Ovary (tissue), 9 donors: ENCODE data around the gene MCTP1. TPM values are rescaled to one million over a fixed set of nuclear protein-coding genes. Genes with fewer than 3 reads are reported as not detected.
"Not testable (repeated sequence)": the region's sequence is repeated elsewhere in the genome, so short reads cannot be mapped to it uniquely, and the experiment has no call there.

Source experiments
- DNase-seq, 5 donors: peaks; one replicate each; pipeline ENCODE4 v3.0.0-alpha.2; 2019 to 2020
- H3K27ac ChIP-seq, 2 donors: fragments of 200-600 bp; one replicate each; pipeline versions ENCODE4 v1.5.1 to v1.8.0; 2019 to 2022
- H3K27me3 ChIP-seq: fragments of 200-600 bp; one replicate; pipeline ENCODE4 v1.8.0; 2022
- H3K36me3 ChIP-seq: fragments of 200-600 bp; sonication (generic); one replicate; pipeline ENCODE4 v1.5.1; 2019
- H3K4me1 ChIP-seq: one replicate; pipeline ENCODE4 v1.8.1; 2013; ENCODE audit warnings: mild to moderate bottlenecking, moderate library complexity; ENCODE audit not compliant: insufficient read depth
- H3K4me3 ChIP-seq: fragments of 200-600 bp; sonication (generic); one replicate; pipeline ENCODE4 v1.5.1; 2017
- H3K9me3 ChIP-seq, 2 donors: fragments of 200-600 bp in 1 of 2; sonication (generic) in 1 of 2; one replicate each; pipeline versions ENCODE4 v1.5.1 to v1.8.1; 2013 to 2019; ENCODE audit warnings: mild to moderate bottlenecking in 1 of 2, moderate library complexity in 1 of 2
- EP300 ChIP-seq: sonication (generic); formaldehyde crosslinking; IDR thresholded peaks from one replicate; pipeline ENCODE4 v1.6.1; 2017; ENCODE audit warnings: antibody characterized with exemption
- POLR2A ChIP-seq: fragments of 450-650 bp; IDR thresholded peaks from one replicate; pipeline ENCODE4 v1.6.1; 2017; ENCODE audit warnings: antibody characterized with exemption, mild to moderate bottlenecking, moderate library complexity
- WGBS, 3 donors: extraction: QIAGEN DNeasy Blood & Tissue Kit in 1 of 3; methylation state at CpG; one replicate each; pipeline versions ENCODE4 v1.1.5 to v1.1.7; 2013 to 2017; 5-methylcytosine and 5-hydroxymethylcytosine counted together
- intact Hi-C, 4 donors: fragments of 100-400 bp; cut with DNase I; formaldehyde crosslinking; loops; one replicate each; pipeline versions ENCODE4 v1.11.0 to v1.15.1; 2022 to 2023
- polyA plus RNA-seq, 2 donors: library from polyadenylated mRNA; stranded (reverse); fragments of 200-250 nt in 1 of 2; fragments of 350-450 nt in 1 of 2; fragmentation: Illumina TruSeq in 1 of 2; extraction: RNeasy Lipid Tissue Mini Kit (QIAGEN cat#74804) in 1 of 2; gene quantifications; one replicate each; pipeline ENCODE4 v1.2.3, GENCODE V29; 2013 to 2014
- total RNA-seq, 7 donors: library from RNA; depleted of rRNA in 2 of 7; stranded (reverse); fragments of >200 nt in 2 of 7; fragmentation: NEBNext Ultra II Directional in 3 of 7; extraction: Animal tissue kit (Norgen Biotek cat#: 25700) in 3 of 7; gene quantifications; one replicate each; pipeline versions ENCODE4 v1.1.0 to v1.2.4, GENCODE V29; 2016 to 2023
- TF ChIP-seq, protein P1 (sequence below), 3 donors: fragments of 450-650 bp in 2 of 3; fragments of 200-600 bp in 1 of 3; IDR thresholded peaks; one replicate each; pipeline versions ENCODE4 v1.5.1 to v1.8.0; 2016 to 2022; ENCODE audit warnings: antibody characterized with exemption in 3 of 3, mild to moderate bottlenecking in 1 of 3
- donor health status: DM: no; HTN: no; CAD: no; lungs with moderate emphysema.
- donor health status: DM: no; HTN: no; CAD: no.
- donor health status: Bipolar disorder and iron deficiency.
- donor health status: DM: yes; HTN: yes; CAD: no.
- donor health status: DM: no; HTN: no; CAD: no.
- donor health status: DM: yes; HTN: yes; CAD: no.

MCTP1 gene
- total and polyA plus RNA-seq, 9 donors, result 1.7 to 11.4 (median 5.0) TPM

DNA sequence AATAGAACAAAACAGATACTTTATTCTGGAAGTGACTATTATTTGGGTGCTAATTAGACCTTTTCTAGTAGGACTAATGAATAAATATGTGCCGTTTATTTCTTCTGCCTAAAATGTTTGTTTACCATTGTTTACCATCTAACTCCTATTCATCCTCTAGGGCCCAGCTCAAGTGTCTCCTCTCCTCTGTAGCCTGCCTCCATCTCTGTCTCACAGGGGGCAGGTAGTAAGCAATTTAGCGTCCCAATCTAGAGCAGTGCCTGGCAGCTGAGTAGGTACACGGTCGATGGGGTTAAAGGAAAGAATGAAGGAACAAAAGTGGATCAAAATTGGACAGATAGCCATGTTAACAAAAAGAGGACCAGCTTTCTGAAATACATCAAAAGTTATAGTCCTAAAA, 435.6 kb downstream of the MCTP1 start:
- H3K27me3 ChIP-seq, result no peaks in the 10 kb centered on the region
- no peaks in the 10 kb centered on the region for H3K9me3 ChIP-seq
- no peaks in the 10 kb centered on the region for H3K36me3 ChIP-seq
- no peak for DNase-seq
- TF ChIP-seq, protein P1, sequence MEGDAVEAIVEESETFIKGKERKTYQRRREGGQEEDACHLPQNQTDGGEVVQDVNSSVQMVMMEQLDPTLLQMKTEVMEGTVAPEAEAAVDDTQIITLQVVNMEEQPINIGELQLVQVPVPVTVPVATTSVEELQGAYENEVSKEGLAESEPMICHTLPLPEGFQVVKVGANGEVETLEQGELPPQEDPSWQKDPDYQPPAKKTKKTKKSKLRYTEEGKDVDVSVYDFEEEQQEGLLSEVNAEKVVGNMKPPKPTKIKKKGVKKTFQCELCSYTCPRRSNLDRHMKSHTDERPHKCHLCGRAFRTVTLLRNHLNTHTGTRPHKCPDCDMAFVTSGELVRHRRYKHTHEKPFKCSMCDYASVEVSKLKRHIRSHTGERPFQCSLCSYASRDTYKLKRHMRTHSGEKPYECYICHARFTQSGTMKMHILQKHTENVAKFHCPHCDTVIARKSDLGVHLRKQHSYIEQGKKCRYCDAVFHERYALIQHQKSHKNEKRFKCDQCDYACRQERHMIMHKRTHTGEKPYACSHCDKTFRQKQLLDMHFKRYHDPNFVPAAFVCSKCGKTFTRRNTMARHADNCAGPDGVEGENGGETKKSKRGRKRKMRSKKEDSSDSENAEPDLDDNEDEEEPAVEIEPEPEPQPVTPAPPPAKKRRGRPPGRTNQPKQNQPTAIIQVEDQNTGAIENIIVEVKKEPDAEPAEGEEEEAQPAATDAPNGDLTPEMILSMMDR (IDR thresholded peaks at IDR 0.05), result no peak
- TF ChIP-seq POLR2A, result no peak
- no peak for TF ChIP-seq EP300
- no peaks in the 10 kb centered on the region for H3K4me1 ChIP-seq
- no peak overlapping the region for H3K27ac ChIP-seq
- H3K4me3 ChIP-seq, result no peak overlapping the region
- 69 to 79% (median 72%) methylated on average over 4 of the region's 4 CpGs for WGBS, 3 donors
- intact Hi-C loops, result no loop called here

DNA sequence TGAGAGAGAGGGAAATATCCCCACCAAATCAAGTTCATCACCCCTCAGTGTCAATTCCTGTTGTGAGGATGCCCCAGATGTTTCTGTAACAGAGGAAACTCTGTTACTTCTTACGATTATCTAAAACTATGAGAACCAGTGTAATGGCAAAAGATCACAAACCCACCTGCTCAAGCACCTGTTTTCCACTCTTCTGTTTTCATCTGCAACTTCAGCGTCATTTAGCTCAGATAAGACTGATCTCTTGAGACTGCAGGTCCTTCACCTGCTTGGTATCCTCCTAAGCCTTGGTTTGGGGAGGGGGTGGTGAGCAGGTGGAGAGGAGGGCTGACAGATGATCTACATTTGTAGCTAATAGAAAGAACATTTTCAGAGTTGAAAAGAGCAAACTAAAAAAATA, 437.2 kb downstream of the MCTP1 start:
- Histone ChIP-seq H3K27me3 (no peaks in the 10 kb centered on the region), H3K4me1 (no peaks in the 10 kb centered on the region), H3K36me3 (no peaks in the 10 kb centered on the region), H3K4me3 (no peak overlapping the region), H3K27ac (no peak overlapping the region), H3K9me3 (no peaks in the 10 kb centered on the region)
- intact Hi-C loops, result no loop called here
- DNase-seq, result no peak
- WGBS, 3 donors, result 43 to 69% (median 45%) methylated on average over 2 of the region's 2 CpGs
- TF ChIP-seq, protein P1 (IDR thresholded peaks at IDR 0.05), result no peak
- TF ChIP-seq POLR2A, result no peak
- TF ChIP-seq EP300, result no peak

DNA sequence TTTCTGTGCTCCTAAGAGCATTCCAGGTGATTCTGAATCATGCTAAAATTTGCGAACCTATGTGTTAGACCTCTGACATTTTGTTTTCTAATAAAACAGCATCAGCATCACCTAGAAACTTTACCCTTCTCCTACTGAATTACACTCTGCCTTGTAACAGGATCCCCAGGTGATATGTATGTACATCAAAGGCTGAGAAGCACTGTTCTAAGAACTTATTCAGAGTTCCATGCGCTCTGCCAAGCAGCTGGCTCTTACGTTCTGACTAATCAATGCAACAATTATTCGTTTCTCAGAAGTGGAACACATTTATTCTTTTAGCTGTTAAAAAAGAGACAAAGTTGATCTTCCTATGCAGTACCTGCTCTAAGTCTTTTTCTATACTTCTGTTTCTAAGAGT, 437.9 kb downstream of the MCTP1 start:
- Histone ChIP-seq H3K4me3 (no peak overlapping the region), H3K27ac (no peak overlapping the region), H3K36me3 (no peaks in the 10 kb centered on the region), H3K4me1 (no peaks in the 10 kb centered on the region), H3K27me3 (no peaks in the 10 kb centered on the region), H3K9me3 (no peaks in the 10 kb centered on the region)
- WGBS, 3 donors, result 66 to 77% (median 67%) methylated on average over 4 of the region's 4 CpGs
- no peak for TF ChIP-seq POLR2A
- TF ChIP-seq, protein P1 (IDR thresholded peaks at IDR 0.05), result no peak
- TF ChIP-seq EP300, result no peak
- no peak for DNase-seq
- intact Hi-C loops, result no loop called here

DNA sequence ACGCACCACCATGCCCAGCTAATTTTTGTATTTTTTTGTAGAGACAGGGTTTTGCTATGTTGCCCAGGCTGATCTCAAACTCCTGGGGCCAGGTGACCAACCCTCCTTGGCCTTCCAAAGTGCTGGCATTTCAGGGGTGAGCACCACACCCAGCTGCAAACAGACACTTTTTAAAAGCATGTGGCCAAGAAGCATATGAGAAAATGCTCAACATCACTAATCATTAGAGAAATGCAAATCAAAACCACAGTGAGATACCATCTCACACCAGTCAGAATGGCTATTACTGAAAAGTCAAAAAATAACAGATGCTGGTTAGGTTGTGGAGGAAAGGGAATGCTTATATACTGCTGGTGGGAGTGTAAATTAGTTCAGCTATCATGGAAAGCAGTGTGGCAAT, 439.2 kb downstream of the MCTP1 start:
- DNase-seq, H3K27ac ChIP-seq, H3K9me3 ChIP-seq, H3K4me1 ChIP-seq, H3K4me3 ChIP-seq, H3K36me3 ChIP-seq, intact Hi-C loops, H3K27me3 ChIP-seq: not testable (repeated sequence)
- 85 to 100% (median 96%) methylated on average over 1 of the region's 1 CpG for WGBS, 3 donors

DNA sequence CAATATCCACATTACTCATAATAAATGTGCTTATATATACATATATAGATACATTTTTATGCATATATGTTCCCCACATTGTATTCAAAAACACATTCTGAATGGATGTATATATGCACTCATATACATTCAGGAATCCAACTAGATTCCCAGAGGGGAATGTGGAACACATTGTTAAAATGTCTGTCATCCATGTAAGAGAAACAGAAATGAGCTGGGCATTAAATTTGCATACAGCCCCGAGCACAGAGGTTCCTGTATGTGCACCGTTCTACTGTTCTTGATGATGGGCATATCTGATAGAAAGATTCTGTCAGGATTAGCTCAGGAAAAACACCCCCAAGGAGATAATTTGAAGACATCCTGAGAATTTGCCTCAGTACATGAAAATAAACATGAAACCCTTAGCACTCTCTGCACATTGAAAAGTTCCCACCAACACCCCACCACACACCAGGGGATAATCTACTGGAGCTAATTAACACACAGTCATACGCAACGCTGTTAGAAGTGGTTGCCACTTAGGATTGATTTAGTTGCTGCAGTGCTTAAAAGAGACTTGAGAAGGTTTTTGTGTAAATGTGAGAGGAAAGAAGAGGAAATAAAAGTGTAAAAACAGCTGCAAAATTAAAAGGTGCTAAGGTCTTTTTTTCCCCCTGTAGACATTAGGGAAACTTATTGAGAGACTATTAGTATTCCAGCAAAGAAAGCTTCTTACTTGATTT, 443.1 kb downstream of the MCTP1 start:
- Histone ChIP-seq H3K4me1 (no peaks in the 10 kb centered on the region), H3K4me3 (no peak overlapping the region), H3K27ac (no peak overlapping the region), H3K36me3 (no peaks in the 10 kb centered on the region), H3K9me3 (no peaks in the 10 kb centered on the region), H3K27me3 (no peaks in the 10 kb centered on the region)
- no peak for TF ChIP-seq POLR2A
- TF ChIP-seq, protein P1 (IDR thresholded peaks at IDR 0.05), result no peak
- TF ChIP-seq EP300, result no peak
- WGBS, 3 donors, result 55 to 68% (median 59%) methylated on average over 4 of the region's 4 CpGs
- no peak for DNase-seq
- intact Hi-C loops, result no loop called here
